Body of pancreas (tissue), 4 donors: Measurements from ENCODE around the gene CSRP3.

Experiments used
- POLR2A ChIP-seq, 3 donors: fragments of 450-650 bp; IDR thresholded peaks; one replicate each; pipeline ENCODE4 v1.6.1; 2016; ENCODE audit warnings: antibody characterized with exemption in 3 of 3, mild to moderate bottlenecking in 2 of 3
- TF ChIP-seq, protein P1 (sequence below), 7 experiments: fragments of 450-650 bp in 4 of 7; fragments of 200-600 bp in 3 of 7; sonication (generic) in 3 of 7; IDR thresholded peaks; one replicate each; pipeline ENCODE4 v1.5.1; 2016 to 2019; ENCODE audit warnings: antibody characterized with exemption in 7 of 7

GRCh38 chr11:19209617-19210370 is 8.0 kb upstream of the CSRP3 start:
- TF ChIP-seq, protein P1, sequence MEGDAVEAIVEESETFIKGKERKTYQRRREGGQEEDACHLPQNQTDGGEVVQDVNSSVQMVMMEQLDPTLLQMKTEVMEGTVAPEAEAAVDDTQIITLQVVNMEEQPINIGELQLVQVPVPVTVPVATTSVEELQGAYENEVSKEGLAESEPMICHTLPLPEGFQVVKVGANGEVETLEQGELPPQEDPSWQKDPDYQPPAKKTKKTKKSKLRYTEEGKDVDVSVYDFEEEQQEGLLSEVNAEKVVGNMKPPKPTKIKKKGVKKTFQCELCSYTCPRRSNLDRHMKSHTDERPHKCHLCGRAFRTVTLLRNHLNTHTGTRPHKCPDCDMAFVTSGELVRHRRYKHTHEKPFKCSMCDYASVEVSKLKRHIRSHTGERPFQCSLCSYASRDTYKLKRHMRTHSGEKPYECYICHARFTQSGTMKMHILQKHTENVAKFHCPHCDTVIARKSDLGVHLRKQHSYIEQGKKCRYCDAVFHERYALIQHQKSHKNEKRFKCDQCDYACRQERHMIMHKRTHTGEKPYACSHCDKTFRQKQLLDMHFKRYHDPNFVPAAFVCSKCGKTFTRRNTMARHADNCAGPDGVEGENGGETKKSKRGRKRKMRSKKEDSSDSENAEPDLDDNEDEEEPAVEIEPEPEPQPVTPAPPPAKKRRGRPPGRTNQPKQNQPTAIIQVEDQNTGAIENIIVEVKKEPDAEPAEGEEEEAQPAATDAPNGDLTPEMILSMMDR (IDR thresholded peaks at IDR 0.05) = no peak
- TF ChIP-seq POLR2A (IDR thresholded peaks at IDR 0.05) = no peak
